Gastrocnemius medialis (tissue), 4 donors: Measurements from ENCODE around the gene KCNG4.

Experiments used
- POLR2A ChIP-seq, 2 donors: fragments of 450-650 bp; IDR thresholded peaks; one replicate each; pipeline ENCODE4 v1.6.1; 2017; ENCODE audit warnings: antibody characterized with exemption in 2 of 2, mild to moderate bottlenecking in 2 of 2, moderate library complexity in 2 of 2
- TF ChIP-seq, protein P1 (sequence below), 5 experiments: fragments of 450-650 bp in 3 of 5; fragments of 200-600 bp in 2 of 5; sonication (generic) in 2 of 5; IDR thresholded peaks in 4 of 5; conservative IDR thresholded peaks in 1 of 5; 1 replicate in 4 of 5; 2 replicates in 1 of 5; pipeline ENCODE4 v1.5.1; 2016 to 2019; ENCODE audit warnings: antibody characterized with exemption in 5 of 5, mild to moderate bottlenecking in 3 of 5, moderate library complexity in 3 of 5

GRCh38 chr16:84247331-84247730 is 7.5 kb upstream of the KCNG4 start:
- TF ChIP-seq, protein P1, sequence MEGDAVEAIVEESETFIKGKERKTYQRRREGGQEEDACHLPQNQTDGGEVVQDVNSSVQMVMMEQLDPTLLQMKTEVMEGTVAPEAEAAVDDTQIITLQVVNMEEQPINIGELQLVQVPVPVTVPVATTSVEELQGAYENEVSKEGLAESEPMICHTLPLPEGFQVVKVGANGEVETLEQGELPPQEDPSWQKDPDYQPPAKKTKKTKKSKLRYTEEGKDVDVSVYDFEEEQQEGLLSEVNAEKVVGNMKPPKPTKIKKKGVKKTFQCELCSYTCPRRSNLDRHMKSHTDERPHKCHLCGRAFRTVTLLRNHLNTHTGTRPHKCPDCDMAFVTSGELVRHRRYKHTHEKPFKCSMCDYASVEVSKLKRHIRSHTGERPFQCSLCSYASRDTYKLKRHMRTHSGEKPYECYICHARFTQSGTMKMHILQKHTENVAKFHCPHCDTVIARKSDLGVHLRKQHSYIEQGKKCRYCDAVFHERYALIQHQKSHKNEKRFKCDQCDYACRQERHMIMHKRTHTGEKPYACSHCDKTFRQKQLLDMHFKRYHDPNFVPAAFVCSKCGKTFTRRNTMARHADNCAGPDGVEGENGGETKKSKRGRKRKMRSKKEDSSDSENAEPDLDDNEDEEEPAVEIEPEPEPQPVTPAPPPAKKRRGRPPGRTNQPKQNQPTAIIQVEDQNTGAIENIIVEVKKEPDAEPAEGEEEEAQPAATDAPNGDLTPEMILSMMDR (IDR thresholded peaks at IDR 0.05 in 4 of 5, conservative IDR thresholded peaks at IDR 0.05 in 1 of 5), result no peak
- no peak for TF ChIP-seq POLR2A (IDR thresholded peaks at IDR 0.05)
